NB4 (cell line): ENCODE data around the gene AGTPBP1.

Source experiments
- MYC ChIP-seq: IDR thresholded peaks from 2 replicates; pipeline ENCODE4 v1.6.1; 2011; ENCODE audit warnings: low read depth, low read length
- POLR2A ChIP-seq: IDR thresholded peaks from 2 replicates; pipeline ENCODE4 v1.6.1; 2011; ENCODE audit warnings: mild to moderate bottlenecking; ENCODE audit not compliant: insufficient read length; ENCODE audit errors: extremely low read depth
- TF ChIP-seq, protein P1 (sequence below): IDR thresholded peaks from one replicate; pipeline ENCODE4 v1.5.1; 2012; ENCODE audit warnings: low read depth, low read length
- TF ChIP-seq, protein P2 (sequence below): IDR thresholded peaks from 2 replicates; pipeline ENCODE4 v1.6.1; 2011; ENCODE audit warnings: low read depth, low read length

GRCh38 chr9:85744480-85744879 lies 2.7 kb upstream of the AGTPBP1 start:
- TF ChIP-seq, protein P1, sequence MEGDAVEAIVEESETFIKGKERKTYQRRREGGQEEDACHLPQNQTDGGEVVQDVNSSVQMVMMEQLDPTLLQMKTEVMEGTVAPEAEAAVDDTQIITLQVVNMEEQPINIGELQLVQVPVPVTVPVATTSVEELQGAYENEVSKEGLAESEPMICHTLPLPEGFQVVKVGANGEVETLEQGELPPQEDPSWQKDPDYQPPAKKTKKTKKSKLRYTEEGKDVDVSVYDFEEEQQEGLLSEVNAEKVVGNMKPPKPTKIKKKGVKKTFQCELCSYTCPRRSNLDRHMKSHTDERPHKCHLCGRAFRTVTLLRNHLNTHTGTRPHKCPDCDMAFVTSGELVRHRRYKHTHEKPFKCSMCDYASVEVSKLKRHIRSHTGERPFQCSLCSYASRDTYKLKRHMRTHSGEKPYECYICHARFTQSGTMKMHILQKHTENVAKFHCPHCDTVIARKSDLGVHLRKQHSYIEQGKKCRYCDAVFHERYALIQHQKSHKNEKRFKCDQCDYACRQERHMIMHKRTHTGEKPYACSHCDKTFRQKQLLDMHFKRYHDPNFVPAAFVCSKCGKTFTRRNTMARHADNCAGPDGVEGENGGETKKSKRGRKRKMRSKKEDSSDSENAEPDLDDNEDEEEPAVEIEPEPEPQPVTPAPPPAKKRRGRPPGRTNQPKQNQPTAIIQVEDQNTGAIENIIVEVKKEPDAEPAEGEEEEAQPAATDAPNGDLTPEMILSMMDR: no peak
- no peak for TF ChIP-seq MYC
- TF ChIP-seq POLR2A: no peak
- TF ChIP-seq, protein P2, sequence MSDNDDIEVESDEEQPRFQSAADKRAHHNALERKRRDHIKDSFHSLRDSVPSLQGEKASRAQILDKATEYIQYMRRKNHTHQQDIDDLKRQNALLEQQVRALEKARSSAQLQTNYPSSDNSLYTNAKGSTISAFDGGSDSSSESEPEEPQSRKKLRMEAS: no peak
